OCI-LY7 (cell line): Measurements from ENCODE around the gene KAZALD1. TPM values are rescaled to one million over a fixed set of nuclear protein-coding genes. Genes with fewer than 3 reads are reported as not detected.

Source experiments
- BruUV-seq: library from RNA; stranded (reverse); fragments of 400-500 nt; replicated peaks from 2 replicates; lab custom pipeline; 2021; lab: Mats Ljungman, UMichigan
- CTCF ChIA-PET: fragments of 300-600 bp; sonication (Branson Sonifier 250); formaldehyde crosslinking; loops from one replicate; lab custom pipeline; 2022; ENCODE audit warnings: antibody characterized with exemption; ENCODE audit not compliant: unreplicated experiment; lab: Charles Lee
- POLR2A ChIA-PET: fragments of 300-600 bp; sonication (Branson Sonifier 250); formaldehyde crosslinking; loops from one replicate; lab custom pipeline; 2022; ENCODE audit warnings: antibody characterized with exemption; lab: Charles Lee
- DNase-seq: peaks from one replicate; pipeline ENCODE4 v3.0.0-alpha.2; 2015; ENCODE audit warnings: low spot score
- H2AFZ ChIP-seq: fragments of 200-600 bp; sonication (generic), shearing (Covaris generic); 2 replicates; pipeline ENCODE4 v1.6.1; 2014; ENCODE audit warnings: mild to moderate bottlenecking, antibody characterized with exemption, low read length, moderate library complexity
- H3K27ac ChIP-seq: fragments of 200-600 bp; sonication (generic); 2 replicates; pipeline ENCODE4 v1.5.1; 2014; ENCODE audit warnings: mixed run types, low read depth, mild to moderate bottlenecking, moderate library complexity, low read length, inconsistent platforms; ENCODE audit not compliant: poor library complexity, severe bottlenecking
- H3K36me3 ChIP-seq: fragments of 200-600 bp; sonication (generic); 2 replicates; pipeline ENCODE4 v1.6.1; 2014; ENCODE audit warnings: mild to moderate bottlenecking, antibody characterized with exemption, low read length, moderate library complexity, mixed read lengths; ENCODE audit not compliant: insufficient read depth
- H3K4me1 ChIP-seq: fragments of 200-600 bp; sonication (generic); 2 replicates; pipeline ENCODE4 v1.5.1; 2014; ENCODE audit warnings: mild to moderate bottlenecking, low read length; ENCODE audit not compliant: insufficient read depth, poor library complexity, severe bottlenecking
- H3K4me2 ChIP-seq: fragments of 200-600 bp; sonication (generic); 2 replicates; pipeline ENCODE4 v1.6.1; 2014; ENCODE audit warnings: mild to moderate bottlenecking, low read length
- H3K4me3 ChIP-seq: fragments of 200-600 bp; sonication (generic); 2 replicates; pipeline ENCODE4 v1.5.1; 2014; ENCODE audit warnings: mild to moderate bottlenecking, low read depth, low read length; ENCODE audit not compliant: poor library complexity, severe bottlenecking
- H3K79me2 ChIP-seq: fragments of 200-600 bp; sonication (generic); 2 replicates; pipeline ENCODE4 v1.6.1; 2016; ENCODE audit warnings: low read depth, mild to moderate bottlenecking, low read length, moderate library complexity, mixed read lengths; ENCODE audit not compliant: insufficient read depth
- H3K9me2 ChIP-seq: fragments of 200-600 bp; sonication (generic); 2 replicates; pipeline ENCODE4 v1.6.1; 2016; ENCODE audit warnings: mild to moderate bottlenecking, low read length, mixed read lengths; ENCODE audit not compliant: insufficient read depth
- H3K9me3 ChIP-seq: fragments of 200-600 bp; sonication (generic); 2 replicates; pipeline ENCODE4 v1.6.1; 2014; ENCODE audit warnings: mild to moderate bottlenecking, mixed run types, low read length, mixed read lengths
- H4K20me1 ChIP-seq: fragments of 200-600 bp; sonication (generic); 2 replicates; pipeline ENCODE4 v1.6.1; 2014; ENCODE audit warnings: mild to moderate bottlenecking, antibody characterized with exemption, low read length, moderate library complexity, mixed read lengths; ENCODE audit not compliant: insufficient read depth
- EZH2phosphoT487 ChIP-seq: fragments of 200-600 bp; sonication (generic); IDR thresholded peaks from 2 replicates; pipeline ENCODE4 v1.6.1; 2018; ENCODE audit warnings: low read depth, borderline replicate concordance, mild to moderate bottlenecking, mixed run types, antibody characterized with exemption, low read length, moderate library complexity, mixed read lengths
- intact Hi-C: fragments of 100-400 bp; cut with micrococcal nuclease; formaldehyde crosslinking; loops from one replicate; pipeline ENCODE4 v1.10.0; 2022; ENCODE audit not compliant: unreplicated experiment
- total RNA-seq, 2 experiments: library from RNA; depleted of rRNA in 1 of 2; stranded (reverse); fragments of >200 nt in 1 of 2; shearing (Covaris generic) in 1 of 2; gene quantifications; 2 replicates each; pipeline ENCODE4 v1.2.3, GENCODE V29; 2014 to 2022
- TF ChIP-seq, protein P1 (sequence below): fragments of 200-600 bp; sonication (generic); conservative IDR thresholded peaks from 2 replicates; pipeline ENCODE4 v1.5.1; 2014; ENCODE audit warnings: mild to moderate bottlenecking, antibody characterized with exemption, low read length, moderate library complexity, mixed read lengths

The KAZALD1 gene
- total RNA-seq, 2 experiments from 2014 or later: 18.8 to 36.4 TPM

DNA sequence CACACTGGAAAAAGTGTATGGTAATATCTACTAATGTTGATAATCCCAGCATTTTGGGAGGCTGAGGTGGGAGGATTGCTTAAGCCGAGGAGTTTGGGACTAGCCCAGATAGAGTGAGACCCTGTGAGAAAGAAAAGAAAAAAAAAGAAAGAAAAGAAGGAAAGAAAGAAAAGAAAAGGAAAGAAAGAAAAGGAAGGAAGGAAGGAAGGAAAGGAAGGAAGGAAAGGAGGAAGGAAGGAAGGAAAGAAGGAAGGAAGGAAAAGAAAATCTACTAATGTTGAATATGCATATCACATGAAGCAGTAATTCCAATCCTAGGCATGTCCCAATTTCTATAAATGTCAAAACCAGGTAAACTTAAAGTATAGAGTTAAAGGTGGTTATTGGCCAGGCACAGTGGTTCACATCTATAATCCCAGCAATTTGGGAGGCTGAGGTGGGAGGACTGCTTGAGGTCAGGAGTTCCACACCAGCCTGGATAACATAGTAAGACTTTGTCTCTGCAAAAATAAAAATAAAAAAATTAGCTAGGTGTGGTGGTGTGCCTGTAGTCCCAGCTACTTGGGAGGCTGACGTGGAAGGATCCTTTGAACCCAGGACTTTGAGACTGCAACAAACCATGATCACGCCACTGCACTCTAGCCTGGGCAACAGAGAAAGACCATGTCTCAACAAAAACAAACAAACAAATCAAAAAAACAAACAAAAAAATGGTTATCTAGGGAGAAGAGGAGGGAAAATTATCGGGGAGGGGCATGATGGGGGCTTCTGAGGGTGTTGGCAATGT lies 5.2 kb upstream of the KAZALD1 start:
- DNase-seq: no peak
- no peak for TF ChIP-seq EZH2phosphoT487
- peaks cover 48% of the 10 kb centered on the region for H3K36me3 ChIP-seq
- no peak overlapping the region for H2AFZ ChIP-seq
- H4K20me1 ChIP-seq: peaks cover 13% of the 10 kb centered on the region; the same call in 1 of the 2 replicates
- H3K4me1 ChIP-seq: peaks cover 64% of the 10 kb centered on the region
- no peak overlapping the region for H3K27ac ChIP-seq
- peaks cover 73% of the 10 kb centered on the region for H3K79me2 ChIP-seq
- intact Hi-C loops: loop anchor here (5.0 kb wide), 1 partner anchor 86 kb away; no protein-coding TSS in a partner anchor
- H3K4me2 ChIP-seq: peak overlapping the region; percentile 76
- POLR2A ChIA-PET: interaction anchor here (1.3 kb wide), 1 partner anchor 14 kb away, joined by 5 read pairs; no protein-coding TSS in a partner anchor
- H3K9me2 ChIP-seq: no peaks in the 10 kb centered on the region
- BruUV-seq: no TSS peak
- CTCF ChIA-PET: no interaction called here
- H3K4me3 ChIP-seq: no peak overlapping the region
- no peaks in the 10 kb centered on the region for H3K9me3 ChIP-seq

- ChIA-PET CTCF (interaction anchor here (0.9 to 1.1 kb wide), 2 partner anchors 9 to 82 kb away, joined by 3 to 4 read pairs; no protein-coding TSS in a partner anchor), POLR2A (interaction anchor here (0.7 to 2.7 kb wide), 8 partner anchors 8 to 889 kb away, joined by 3 to 19 read pairs (median 3); no protein-coding TSS in a partner anchor)
- peak; percentile 93 for DNase-seq
- Histone ChIP-seq H3K4me3 (peak overlapping the region; percentile 89), H3K4me1 (peaks cover 69% of the 10 kb centered on the region), H3K9me3 (no peaks in the 10 kb centered on the region), H3K4me2 (peak overlapping the region; percentile 76), H2AFZ (peak overlapping the region; percentile 83), H3K36me3 (peaks cover 35% of the 10 kb centered on the region), H3K79me2 (peaks cover 52% of the 10 kb centered on the region), H3K9me2 (no peaks in the 10 kb centered on the region), H3K27ac (peak overlapping the region; percentile 94), H4K20me1 (no peaks in the 10 kb centered on the region)
- BruUV-seq: TSS peak; percentile 88
- TF ChIP-seq EZH2phosphoT487: no peak
- TF ChIP-seq, protein P1, sequence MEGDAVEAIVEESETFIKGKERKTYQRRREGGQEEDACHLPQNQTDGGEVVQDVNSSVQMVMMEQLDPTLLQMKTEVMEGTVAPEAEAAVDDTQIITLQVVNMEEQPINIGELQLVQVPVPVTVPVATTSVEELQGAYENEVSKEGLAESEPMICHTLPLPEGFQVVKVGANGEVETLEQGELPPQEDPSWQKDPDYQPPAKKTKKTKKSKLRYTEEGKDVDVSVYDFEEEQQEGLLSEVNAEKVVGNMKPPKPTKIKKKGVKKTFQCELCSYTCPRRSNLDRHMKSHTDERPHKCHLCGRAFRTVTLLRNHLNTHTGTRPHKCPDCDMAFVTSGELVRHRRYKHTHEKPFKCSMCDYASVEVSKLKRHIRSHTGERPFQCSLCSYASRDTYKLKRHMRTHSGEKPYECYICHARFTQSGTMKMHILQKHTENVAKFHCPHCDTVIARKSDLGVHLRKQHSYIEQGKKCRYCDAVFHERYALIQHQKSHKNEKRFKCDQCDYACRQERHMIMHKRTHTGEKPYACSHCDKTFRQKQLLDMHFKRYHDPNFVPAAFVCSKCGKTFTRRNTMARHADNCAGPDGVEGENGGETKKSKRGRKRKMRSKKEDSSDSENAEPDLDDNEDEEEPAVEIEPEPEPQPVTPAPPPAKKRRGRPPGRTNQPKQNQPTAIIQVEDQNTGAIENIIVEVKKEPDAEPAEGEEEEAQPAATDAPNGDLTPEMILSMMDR: peak; percentile 99
- intact Hi-C loops: loop anchor here (1.0 to 5.0 kb wide), 3 partner anchors 8 to 148 kb away; partner anchors contain the start of gene SLF2
These were observed 1.5 kb upstream of the KAZALD1 start for GRCh38 chr10:101060036-101060950.
